A549 (cell line): ENCODE data around the gene PUM1. TPM values are rescaled to one million over a fixed set of nuclear protein-coding genes. Genes with fewer than 3 reads are reported as not detected.

Source experiments
- ATAC-seq, 2 experiments: fragments of 200-7000 bp in 1 of 2; fragments of >200 bp in 1 of 2; cut with Nextera tagmentation in 1 of 2; cut with Tn5 transposase in 1 of 2; 3 replicates each; pipeline versions ENCODE4 v1.8.0 to v1.9.1; 2018 to 2020; ENCODE audit warnings: mild to moderate bottlenecking in 1 of 2, moderate library complexity in 1 of 2
- CTCF ChIA-PET: fragments of 300-600 bp; sonication (Branson Sonifier 250); formaldehyde crosslinking; extraction: SDS; loops from one replicate; lab custom pipeline; 2021; ENCODE audit warnings: antibody characterized with exemption, inconsistent platforms; lab: Yijun Ruan, JAX
- POLR2A ChIA-PET: fragments of 350-600 bp; formaldehyde crosslinking; extraction: SDS; loops from one replicate; lab custom pipeline; 2021; ENCODE audit warnings: antibody characterized with exemption, inconsistent platforms; lab: Yijun Ruan, JAX
- DNase-seq, 2 experiments: peaks; one replicate each; pipeline versions ENCODE4 v3.0.0 to v3.0.0-alpha.2; 2011 to 2016; ENCODE audit warnings: low read depth in 1 of 2, low spot score in 1 of 2
- FAIRE-seq: peaks from 2 replicates; lab custom pipeline; 2011; peaks lifted over from hg19 to GRCh38; lab: Jason Lieb, UNC
- H3K27ac ChIP-seq, 2 experiments: fragments of >200 bp; sonication (Bioruptor Twin); formaldehyde crosslinking; 3 replicates each; pipeline ENCODE4 v1.5.1; 2016 to 2017
- H3K4me1 ChIP-seq: fragments of >200 bp; sonication (Bioruptor Twin); formaldehyde crosslinking; 3 replicates; pipeline ENCODE4 v1.6.1; 2016
- H3K4me2 ChIP-seq: fragments of >200 bp; sonication (Bioruptor Twin); formaldehyde crosslinking; 3 replicates; pipeline ENCODE4 v1.6.1; 2016
- H3K4me3 ChIP-seq: fragments of >200 bp; sonication (Bioruptor Twin); formaldehyde crosslinking; 3 replicates; pipeline ENCODE4 v1.5.1; 2016
- H3K9me3 ChIP-seq: fragments of >200 bp; sonication (Bioruptor Twin); formaldehyde crosslinking; 3 replicates; pipeline ENCODE4 v1.6.1; 2016
- CBX8 ChIP-seq: fragments of 200-600 bp; sonication (generic); IDR thresholded peaks from 2 replicates; pipeline ENCODE4 v1.6.1; 2016
- CHD4 ChIP-seq: fragments of 200-600 bp; sonication (generic); IDR thresholded peaks from 2 replicates; pipeline ENCODE4 v1.6.1; 2016; ENCODE audit warnings: antibody characterized with exemption, mild to moderate bottlenecking, borderline replicate concordance
- CTCF ChIP-seq: fragments of >200 bp; sonication (Bioruptor Twin); formaldehyde crosslinking; IDR thresholded peaks from 3 replicates; pipeline ENCODE4 v1.5.1; 2016
- E2F6 ChIP-seq: IDR thresholded peaks from 2 replicates; pipeline ENCODE4 v1.6.1; 2012; ENCODE audit warnings: low read depth, borderline replicate concordance
- EHMT2 ChIP-seq: fragments of 200-600 bp; sonication (generic); IDR thresholded peaks from 2 replicates; pipeline ENCODE4 v1.6.1; 2016; ENCODE audit warnings: antibody characterized with exemption, low read depth, mild to moderate bottlenecking, moderate library complexity
- EP300 ChIP-seq, 2 experiments: fragments of >200 bp; sonication (Bioruptor Twin); formaldehyde crosslinking; IDR thresholded peaks; 2 replicates in 1 of 2; 3 replicates in 1 of 2; pipeline ENCODE4 v1.6.1; 2016 to 2017
- ESRRA ChIP-seq: fragments of 150-350 bp; IDR thresholded peaks from 2 replicates; pipeline ENCODE4 v1.6.1; 2014; ENCODE audit warnings: mild to moderate bottlenecking, low read length, borderline replicate concordance
- FOSB ChIP-seq: fragments of 250-450 bp; sonication (Bioruptor Pico); IDR thresholded peaks from 2 replicates; pipeline ENCODE4 v1.5.0; 2020; ENCODE audit warnings: mild to moderate bottlenecking, moderate library complexity
- KDM5A ChIP-seq: fragments of 200-600 bp; sonication (generic); IDR thresholded peaks from 2 replicates; pipeline ENCODE4 v1.6.1; 2016; ENCODE audit warnings: antibody characterized with exemption, mild to moderate bottlenecking
- NR3C1 ChIP-seq: fragments of >200 bp; sonication (Bioruptor Twin); formaldehyde crosslinking; IDR thresholded peaks from 3 replicates; pipeline ENCODE4 v1.6.1; 2017
- PHF8 ChIP-seq: fragments of 200-600 bp; sonication (generic); IDR thresholded peaks from 2 replicates; pipeline ENCODE4 v1.6.1; 2016; ENCODE audit warnings: low read depth, mild to moderate bottlenecking, antibody characterized with exemption, moderate library complexity, borderline replicate concordance
- POLR2A ChIP-seq: IDR thresholded peaks from 2 replicates; pipeline ENCODE4 v1.6.1; 2012; ENCODE audit warnings: mild to moderate bottlenecking, low read length
- RAD21 ChIP-seq, 2 experiments: fragments of >200 bp in 1 of 2; sonication (Bioruptor Twin) in 1 of 2; formaldehyde crosslinking in 1 of 2; IDR thresholded peaks in 1 of 2; conservative IDR thresholded peaks in 1 of 2; 2 replicates in 1 of 2; 3 replicates in 1 of 2; pipeline ENCODE4 v1.6.1; 2012 to 2018; ENCODE audit warnings: inconsistent platforms in 1 of 2
- RARB ChIP-seq: fragments of 250-450 bp; sonication (Bioruptor Pico); IDR thresholded peaks from 2 replicates; pipeline ENCODE4 v1.8.0; 2021; ENCODE audit warnings: mild to moderate bottlenecking, moderate library complexity
- RCOR1 ChIP-seq: fragments of 150-350 bp; IDR thresholded peaks from 2 replicates; pipeline ENCODE4 v1.6.1; 2014; ENCODE audit warnings: antibody characterized with exemption, low read length, low read depth
- REST ChIP-seq: fragments of 200-600 bp; sonication (generic); IDR thresholded peaks from 2 replicates; pipeline ENCODE4 v1.6.1; 2016; ENCODE audit warnings: antibody characterized with exemption, mild to moderate bottlenecking, moderate library complexity
- RNF2 ChIP-seq: fragments of 200-600 bp; sonication (generic); IDR thresholded peaks from 2 replicates; pipeline ENCODE4 v1.6.1; 2016; ENCODE audit warnings: low read depth, mild to moderate bottlenecking, antibody characterized with exemption, moderate library complexity, borderline replicate concordance
- SMC3 ChIP-seq: fragments of >200 bp; sonication (Bioruptor Twin); formaldehyde crosslinking; IDR thresholded peaks from 3 replicates; pipeline ENCODE4 v1.6.1; 2018; ENCODE audit warnings: inconsistent platforms
- SREBF2 ChIP-seq: fragments of 450-650 bp; IDR thresholded peaks from 2 replicates; pipeline ENCODE4 v1.6.1; 2014; ENCODE audit warnings: mild to moderate bottlenecking, moderate library complexity
- USF2 ChIP-seq: fragments of 450-650 bp; IDR thresholded peaks from 2 replicates; pipeline ENCODE4 v1.6.1; 2014; ENCODE audit warnings: antibody characterized with exemption
- ZC3H11A ChIP-seq: fragments of 450-650 bp; IDR thresholded peaks from 2 replicates; pipeline ENCODE4 v1.6.1; 2014; ENCODE audit warnings: antibody characterized with exemption, mild to moderate bottlenecking
- ZFP36 ChIP-seq: fragments of 450-650 bp; IDR thresholded peaks from 2 replicates; pipeline ENCODE4 v1.6.1; 2014; ENCODE audit warnings: borderline replicate concordance; ENCODE audit not compliant: partially characterized antibody
- ZSCAN20 ChIP-seq: fragments of 250-450 bp; sonication (Bioruptor Pico); IDR thresholded peaks from 2 replicates; pipeline ENCODE4 v1.8.0; 2022; ENCODE audit warnings: mild to moderate bottlenecking, moderate library complexity
- WGBS: methylation state at CpG from one replicate; pipeline ENCODE4 v1.1.6; 2017; ENCODE audit errors: missing lambda C conversion rate; 5-methylcytosine and 5-hydroxymethylcytosine counted together
- polyA plus RNA-seq, 4 experiments: library from polyadenylated mRNA; depleted of rRNA in 3 of 4; stranded (reverse); fragments of >200 nt; fragmentation: RNase III in 1 of 4; extraction: RNeasy Plus Mini Kit Qiagen cat#74134 plus additional on column Dnase treatment in 1 of 4; gene quantifications; 2 replicates in 3 of 4; 3 replicates in 1 of 4; pipeline ENCODE4 v1.2.3, GENCODE V29; 2011 to 2017

Gene PUM1
- polyA plus RNA-seq, 2 of the 4 experiments (the other 2 are of a cell fraction) = 30.2 to 55.3 TPM

GRCh38 chr1:31013187-31013864 lies 52.2 kb downstream of the PUM1 start:
- ChIA-PET CTCF (interaction anchor here (1.2 kb wide), 1 partner anchor 10 kb away, joined by 4 read pairs; no protein-coding TSS in a partner anchor), POLR2A (no interaction called here)
- TF ChIP-seq REST (no peak), ZSCAN20 (CRISPR knock-in tag) (no peak), CTCF (no peak), E2F6 (no peak), SMC3 (no peak), EP300 (IDR thresholded peaks at IDR 0.05) (no peak), RARB (no peak), NR3C1 (no peak), RCOR1 (no peak), CHD4 (no peak), FOSB (CRISPR knock-in tag) (no peak), POLR2A (no peak)
- peak overlapping the region; percentile 62 for H3K4me2 ChIP-seq
- no peak overlapping the region for H3K27ac ChIP-seq
- FAIRE-seq = no peak
- WGBS = 71% methylated on average over 3 of the region's 3 CpGs
- H3K9me3 ChIP-seq = no peaks in the 10 kb centered on the region
- H3K4me3 ChIP-seq = 0 out of 3 replicates have a peak overlapping the region, but pooled peaks have one; percentile 7
- peaks cover 54% of the 10 kb centered on the region for H3K4me1 ChIP-seq
- no peak; a peak in 2 of 6 replicates for ATAC-seq
- DNase-seq = no peak

GRCh38 chr1:31012210-31012924 lies 53.1 kb downstream of the PUM1 start:
- no peak for ATAC-seq
- peaks cover 63% of the 10 kb centered on the region for H3K4me1 ChIP-seq
- TF ChIP-seq RAD21 (conservative IDR thresholded peaks at IDR 0.05 in 1 of 2, IDR thresholded peaks at IDR 0.05 in 1 of 2) = no peak
- no peak for TF ChIP-seq ESRRA
- TF ChIP-seq RNF2 = no peak
- TF ChIP-seq ZFP36 = no peak
- no peak for TF ChIP-seq USF2
- TF ChIP-seq PHF8 = no peak
- TF ChIP-seq CTCF = no peak
- TF ChIP-seq ZC3H11A = no peak
- TF ChIP-seq KDM5A = no peak
- no peak for TF ChIP-seq EHMT2
- TF ChIP-seq CBX8 = no peak
- TF ChIP-seq POLR2A = no peak
- no peak for TF ChIP-seq EP300 (IDR thresholded peaks at IDR 0.05)
- no peak for TF ChIP-seq SREBF2
- no peaks in the 10 kb centered on the region for H3K9me3 ChIP-seq
- FAIRE-seq = no peak
- 0 out of 3 replicates have a peak overlapping the region, but pooled peaks have one; percentile 62 for H3K4me2 ChIP-seq
- ChIA-PET POLR2A (no interaction called here), CTCF (interaction anchor here (0.7 to 1.0 kb wide), 2 partner anchors 11 to 16 kb away, joined by 3 read pairs; no protein-coding TSS in a partner anchor)
- no peak overlapping the region for H3K4me3 ChIP-seq
- DNase-seq = no peak
- no peak overlapping the region for H3K27ac ChIP-seq
- WGBS = 92% methylated on average over 4 of the region's 4 CpGs
